Superior temporal gyrus (tissue), 1 donor: Measurements from ENCODE around the gene EQTN.
"Not testable (repeated sequence)": the region's sequence is repeated elsewhere in the genome, so short reads cannot be mapped to it uniquely, and the experiment has no call there.

Source experiments
- DNase-seq: peaks from one replicate; pipeline ENCODE4 v3.0.0-alpha.2; 2016; ENCODE audit errors: extremely low spot score

EQTN gene

GRCh38 chr9:27293996-27294395, 3.0 kb downstream of the EQTN start:
- no peak for DNase-seq

GRCh38 chr9:27292659-27293405, 4.1 kb downstream of the EQTN start:
- no peak for DNase-seq

DNA sequence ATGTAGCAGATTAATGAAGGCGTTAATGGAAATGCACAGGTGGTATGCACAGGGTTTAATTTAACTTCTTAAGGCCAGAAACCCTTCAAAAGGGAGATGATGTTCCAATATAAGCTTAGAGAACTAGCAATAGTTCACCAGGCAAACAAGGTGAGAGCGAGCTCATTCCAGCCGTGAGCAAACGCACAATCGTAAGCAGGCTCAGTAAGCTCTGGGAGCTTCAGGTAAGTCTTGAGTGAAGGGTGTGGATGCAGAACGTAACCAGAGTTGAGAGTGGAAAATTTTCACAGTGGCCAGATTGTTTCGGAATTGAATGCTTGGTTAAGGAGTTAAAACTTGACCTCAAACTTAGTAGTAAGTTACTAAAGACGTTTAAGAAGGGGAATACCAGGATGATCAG, 5.7 kb downstream of the EQTN start:
- no peak for DNase-seq

- DNase-seq, result no peak
These were observed 14.7 kb downstream of the EQTN start for GRCh38 chr9:27282269-27282668.

DNA sequence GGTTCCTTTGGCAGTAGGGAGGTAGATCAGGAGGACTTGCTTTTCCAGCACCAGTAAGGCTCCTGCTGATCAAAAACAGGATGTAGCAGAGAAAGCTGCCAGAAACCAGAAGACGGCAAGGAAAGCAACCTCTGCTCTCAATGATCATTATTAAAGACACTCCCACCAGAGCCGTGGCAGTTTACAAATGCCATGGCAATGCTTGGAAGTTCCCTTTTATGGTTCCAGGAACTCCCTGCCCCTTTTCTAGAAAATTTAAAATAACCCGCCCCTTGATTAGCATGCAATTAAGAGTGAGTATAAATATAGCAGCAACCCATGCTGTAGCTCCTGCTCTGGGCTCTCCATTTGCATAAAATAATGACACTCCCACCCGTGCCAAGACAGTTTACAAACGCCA, 16.1 kb downstream of the EQTN start:
- DNase-seq, result no peak

GRCh38 chr9:27280249-27280648, 16.7 kb downstream of the EQTN start:
- DNase-seq, result no peak

DNA sequence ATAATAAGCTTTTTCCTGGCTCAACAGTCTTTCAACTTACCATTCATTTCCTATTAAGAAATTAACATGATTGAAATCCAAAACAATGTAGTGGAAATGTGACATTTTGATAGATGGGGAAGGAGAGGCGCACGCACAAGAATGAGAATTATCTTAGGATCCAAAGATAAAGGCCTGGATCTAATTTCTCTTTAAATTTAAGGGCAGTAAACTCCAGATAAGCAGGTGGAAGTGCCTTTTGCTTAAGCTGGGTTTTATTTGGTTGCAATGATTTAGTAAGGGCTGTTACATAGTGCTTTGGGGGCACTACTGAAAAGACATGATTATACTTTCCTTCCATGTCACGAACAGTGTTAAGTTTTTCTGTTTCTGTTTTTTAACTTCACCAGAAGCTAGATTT, 17.3 kb downstream of the EQTN start:
- DNase-seq, result no peak

DNA sequence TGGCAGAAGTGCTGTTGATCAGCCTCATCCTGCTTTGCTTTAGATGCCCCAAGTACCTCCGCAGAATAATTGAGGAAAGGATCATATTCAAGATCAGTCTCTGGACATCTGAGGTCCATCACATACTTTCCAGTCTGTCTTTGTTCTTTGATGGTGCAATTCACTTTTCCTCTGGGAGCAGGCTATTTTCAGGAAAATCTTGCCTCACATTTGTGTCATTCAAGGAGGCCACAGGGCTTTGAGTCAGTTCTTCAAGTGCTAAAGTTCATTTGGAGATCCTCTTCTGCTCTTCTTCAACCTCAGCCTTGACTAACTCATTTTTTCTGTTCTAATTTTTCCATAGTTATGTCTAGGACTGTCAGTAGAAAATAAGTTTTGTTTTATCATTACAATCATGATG, 18.6 kb downstream of the EQTN start:
- DNase-seq, result no peak

GRCh38 chr9:27276193-27277030, 20.5 kb downstream of the EQTN start:
- peak; percentile 90 for DNase-seq

GRCh38 chr9:27273186-27273585, 23.8 kb downstream of the EQTN start:
- DNase-seq, result no peak

- no peak for DNase-seq
These were observed 24.8 kb downstream of the EQTN start for GRCh38 chr9:27272103-27272502.

GRCh38 chr9:27261517-27262211, 35.3 kb downstream of the EQTN start:
- DNase-seq, result no peak

GRCh38 chr9:27260789-27261516, 36.0 kb downstream of the EQTN start:
- no peak for DNase-seq

- no peak for DNase-seq
These were observed 38.3 kb downstream of the EQTN start for GRCh38 chr9:27258662-27259061.

- no peak for DNase-seq
These were observed 48.2 kb downstream of the EQTN start for GRCh38 chr9:27248702-27249101.

GRCh38 chr9:27247756-27248155, 49.2 kb downstream of the EQTN start:
- peak; percentile 45 for DNase-seq

DNA sequence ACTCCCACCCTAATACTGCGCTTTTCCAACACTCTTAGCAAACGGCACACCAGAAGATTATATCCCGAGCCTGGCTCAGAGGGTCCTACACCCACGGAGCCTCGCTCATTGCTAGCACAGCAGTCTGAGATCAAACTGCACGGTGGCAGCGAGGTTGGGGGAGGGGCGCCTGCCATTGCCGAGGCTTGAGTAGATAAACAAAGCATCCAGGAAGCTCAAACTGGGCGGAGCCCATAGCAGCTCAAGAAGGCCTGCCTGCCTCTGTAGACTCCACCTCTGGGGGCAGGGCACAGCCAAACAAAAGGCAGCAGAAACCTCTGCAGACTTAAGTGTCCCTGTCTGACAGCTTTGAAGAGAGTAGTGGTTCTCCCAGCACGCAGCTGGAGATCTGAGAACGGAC, 57.3 kb downstream of the EQTN start:
- not testable (repeated sequence) for DNase-seq
